ENCODE results near the gene MMP17.

DNA sequence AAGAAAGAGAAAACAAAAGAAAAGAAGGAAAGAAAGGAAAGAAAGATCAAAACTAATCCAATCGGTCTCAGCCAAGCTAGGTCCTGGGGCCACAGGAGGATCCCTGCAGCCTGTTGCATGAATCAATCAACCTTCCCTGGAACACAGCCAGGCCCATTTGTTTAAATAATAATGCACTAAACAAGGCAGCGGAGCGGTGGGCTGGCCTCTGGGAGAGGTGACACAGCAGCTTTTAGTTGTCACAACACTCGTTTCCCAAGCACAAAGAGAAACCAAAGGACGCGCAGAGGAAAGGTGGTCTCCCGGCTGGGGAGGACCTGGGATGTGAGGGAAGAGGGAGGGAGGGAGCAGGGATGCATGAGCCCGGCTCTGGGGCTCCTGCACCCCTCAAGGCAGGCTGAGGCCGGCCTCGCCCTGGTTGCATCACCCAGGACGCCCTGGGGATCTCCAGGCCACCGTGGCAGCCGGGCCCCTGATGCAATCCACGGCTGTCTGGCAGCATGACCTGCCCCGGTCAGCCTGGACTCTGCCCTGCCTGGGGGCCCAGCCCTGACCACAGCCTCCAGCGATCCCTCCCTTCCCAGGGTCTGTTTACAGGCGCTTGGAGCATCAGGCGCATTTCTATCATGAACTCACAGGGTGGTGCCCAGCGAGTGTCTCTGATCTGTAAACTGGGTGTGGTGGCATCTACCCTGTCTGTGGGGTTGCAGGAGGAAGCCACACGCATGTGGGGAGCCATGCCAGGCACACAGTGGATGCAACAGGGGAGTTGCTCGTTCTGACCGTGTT lies 32.5 kb downstream of the MMP17 start:
- TF ChIP-seq POLR2A (IDR thresholded peaks at IDR 0.05; ENCODE audit: low read length): peak; percentile 26
- no peak for TF ChIP-seq GATA1 (IDR thresholded peaks at IDR 0.05; ENCODE audit: low read depth, low read length)

Measured in erythroblast (primary cell).